Occipital lobe (tissue), 2 donors: ENCODE measurements around the gene CYP11A1. TPM values are rescaled to one million over a fixed set of nuclear protein-coding genes. Genes with fewer than 3 reads are reported as not detected.

ENCODE experiments used
- DNase-seq: peaks from one replicate; lab custom pipeline; 2025; lab: John Stamatoyannopoulos, UW
- total RNA-seq: library from RNA; depleted of rRNA; stranded (reverse); fragments of >200 nt; gene quantifications from one replicate; pipeline ENCODE4 v1.2.3, GENCODE V29; 2014

The CYP11A1 gene
- not detected for total RNA-seq

DNA sequence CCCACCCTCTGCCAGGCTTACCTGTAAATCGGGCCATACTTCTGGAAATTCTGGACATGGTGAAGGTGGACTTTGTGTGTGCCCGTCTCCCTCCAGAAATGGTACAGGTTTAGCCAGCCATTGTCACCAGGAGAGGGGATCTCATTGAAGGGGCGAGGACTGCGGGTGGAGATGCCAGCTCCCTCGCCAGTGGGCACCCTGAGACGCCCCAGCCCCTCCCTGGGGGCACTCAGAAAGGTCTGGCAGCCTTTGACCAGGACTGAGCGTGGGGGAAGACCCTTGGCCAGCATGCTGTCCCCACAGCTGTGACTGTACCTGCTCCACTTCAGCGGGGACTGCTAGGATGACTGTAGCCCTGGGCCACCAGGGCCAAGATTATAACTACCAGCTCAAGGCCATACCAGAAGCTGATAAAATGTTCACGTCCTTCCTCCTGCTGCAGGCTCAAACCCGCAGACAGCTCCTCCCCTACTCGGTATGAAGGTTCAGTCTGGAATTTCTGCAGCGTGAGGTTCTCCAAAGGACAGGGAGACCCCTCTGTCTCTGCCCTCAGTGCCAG is at the start of gene CYP11A1:
TSS of gene CYP11A1 (minus strand) at position 351 of the 559 bp plus-strand sequence. CDS start at position 290, 61 bp downstream.
- no peak for DNase-seq

DNA sequence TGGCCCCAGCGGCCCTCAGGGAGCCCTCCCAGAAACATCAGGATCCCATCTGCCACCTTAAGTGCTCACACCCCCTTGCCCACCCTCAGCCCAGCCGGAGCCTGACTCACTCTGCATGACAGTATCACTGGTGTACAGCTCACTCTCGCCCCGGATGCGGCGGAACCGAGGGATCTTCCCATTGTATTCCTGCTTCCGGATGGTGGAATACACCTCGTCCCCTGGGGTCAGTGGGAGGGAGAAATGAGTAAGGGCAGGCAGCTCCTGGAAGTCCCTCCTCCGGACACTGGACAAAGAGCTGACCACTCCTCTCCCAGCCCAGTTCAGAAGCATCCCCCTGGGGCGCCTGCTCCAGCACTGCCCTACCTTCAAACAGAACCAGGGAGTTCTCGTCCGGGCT is 49.8 kb upstream of the CYP11A1 start:
- DNase-seq = no peak

DNA sequence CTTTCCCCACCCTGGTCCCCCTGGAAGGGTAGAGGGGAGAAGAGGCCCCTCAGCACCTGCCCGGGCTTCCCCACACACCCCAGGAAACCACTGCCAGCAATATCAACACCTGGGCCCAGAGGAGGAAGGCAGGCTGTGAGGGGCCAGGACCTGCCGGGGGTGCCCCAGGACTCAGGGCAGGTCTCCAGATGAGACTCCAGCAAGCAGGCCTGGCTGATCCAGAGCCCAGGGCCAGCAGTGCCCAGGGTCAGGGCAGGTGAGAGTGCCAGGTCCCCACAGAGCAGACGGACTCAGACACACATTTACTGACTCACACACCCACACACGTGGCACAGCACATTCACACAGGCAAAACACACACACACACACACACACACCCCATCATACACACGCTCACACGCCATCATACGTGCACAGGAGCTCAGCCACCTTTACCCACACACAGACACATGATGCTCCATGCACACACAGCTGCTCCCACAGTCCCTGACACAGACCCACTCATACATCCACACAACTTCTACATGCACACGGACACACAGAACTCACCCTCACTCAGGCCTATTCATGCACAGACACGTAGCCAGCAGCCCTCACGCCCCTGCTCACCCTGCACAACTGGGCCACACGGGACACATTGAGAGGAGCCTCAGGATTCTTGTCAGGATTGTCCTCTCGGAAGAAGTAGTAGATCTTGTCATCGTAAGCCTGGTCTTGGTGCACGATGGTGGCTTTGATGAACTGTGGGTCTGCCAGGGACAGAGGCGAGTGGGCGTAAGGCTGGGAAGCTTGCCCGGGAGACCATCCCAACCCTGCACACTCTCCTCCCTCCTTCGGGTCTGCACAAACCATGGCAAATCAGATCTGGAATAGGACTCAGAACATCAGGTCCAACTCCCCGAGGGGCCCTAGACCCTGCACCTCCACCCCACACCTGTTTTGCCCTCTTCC is 48.8 kb upstream of the CYP11A1 start:
- DNase-seq = no peak

DNA sequence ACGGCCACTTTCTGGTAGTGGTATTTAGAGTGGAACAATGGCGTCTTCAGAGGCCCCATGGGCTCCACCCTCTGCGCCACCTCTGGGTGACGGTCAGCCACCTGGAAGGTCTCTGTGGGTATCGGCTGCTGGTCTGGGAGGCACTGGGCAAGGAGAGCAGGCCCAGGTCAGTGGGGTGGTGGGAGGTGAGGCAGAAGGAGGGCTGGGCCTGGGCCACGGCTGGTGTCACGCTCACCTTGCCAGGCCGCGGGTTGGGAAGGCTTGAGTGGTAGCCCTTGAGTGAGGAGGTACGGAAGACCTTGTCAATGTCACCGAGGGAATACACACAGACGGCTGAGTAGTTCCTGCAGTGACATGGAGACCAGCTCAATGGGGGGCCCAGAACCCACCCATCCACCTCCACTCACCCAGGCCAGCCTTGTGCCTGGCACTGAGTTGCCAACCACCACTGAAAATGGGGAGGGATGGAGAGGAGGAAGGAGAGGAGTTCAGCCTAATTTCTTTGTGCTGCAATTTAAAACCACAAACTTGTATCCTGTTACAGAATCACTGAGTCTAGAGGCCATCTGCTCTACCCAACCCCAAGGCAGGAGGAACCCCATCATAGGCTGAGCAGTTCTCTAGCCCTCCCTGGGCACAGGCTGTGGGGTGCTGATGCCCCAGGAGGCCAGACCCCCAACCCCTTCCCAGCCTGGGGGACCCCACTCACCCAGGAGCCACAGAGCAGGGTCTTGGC is 47.3 kb upstream of the CYP11A1 start:
- DNase-seq = no peak

DNA sequence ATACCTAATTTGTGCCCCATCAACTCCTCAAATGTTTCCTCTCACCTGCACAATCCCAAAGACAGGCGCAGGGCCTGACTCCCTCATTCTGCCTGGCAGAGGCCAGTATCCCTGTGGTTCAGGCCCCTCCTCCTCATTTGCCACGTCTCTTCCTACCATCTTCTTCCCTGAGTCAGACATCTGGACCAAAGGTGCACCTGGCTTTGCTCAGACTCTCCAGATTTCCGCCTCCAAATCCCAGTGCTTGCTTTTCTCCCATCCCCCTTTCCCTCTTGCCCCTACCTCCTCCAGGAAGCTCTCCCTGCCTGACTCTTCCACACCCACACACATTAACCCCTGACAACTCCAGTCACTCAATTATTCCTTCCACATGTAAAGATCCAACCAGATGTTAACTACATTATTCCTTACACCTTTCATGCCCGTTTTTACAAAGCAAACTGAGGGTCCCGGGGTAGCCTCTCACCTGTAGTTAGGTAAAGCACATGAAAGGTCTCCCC is 46.7 kb upstream of the CYP11A1 start:
- no peak for DNase-seq

DNA sequence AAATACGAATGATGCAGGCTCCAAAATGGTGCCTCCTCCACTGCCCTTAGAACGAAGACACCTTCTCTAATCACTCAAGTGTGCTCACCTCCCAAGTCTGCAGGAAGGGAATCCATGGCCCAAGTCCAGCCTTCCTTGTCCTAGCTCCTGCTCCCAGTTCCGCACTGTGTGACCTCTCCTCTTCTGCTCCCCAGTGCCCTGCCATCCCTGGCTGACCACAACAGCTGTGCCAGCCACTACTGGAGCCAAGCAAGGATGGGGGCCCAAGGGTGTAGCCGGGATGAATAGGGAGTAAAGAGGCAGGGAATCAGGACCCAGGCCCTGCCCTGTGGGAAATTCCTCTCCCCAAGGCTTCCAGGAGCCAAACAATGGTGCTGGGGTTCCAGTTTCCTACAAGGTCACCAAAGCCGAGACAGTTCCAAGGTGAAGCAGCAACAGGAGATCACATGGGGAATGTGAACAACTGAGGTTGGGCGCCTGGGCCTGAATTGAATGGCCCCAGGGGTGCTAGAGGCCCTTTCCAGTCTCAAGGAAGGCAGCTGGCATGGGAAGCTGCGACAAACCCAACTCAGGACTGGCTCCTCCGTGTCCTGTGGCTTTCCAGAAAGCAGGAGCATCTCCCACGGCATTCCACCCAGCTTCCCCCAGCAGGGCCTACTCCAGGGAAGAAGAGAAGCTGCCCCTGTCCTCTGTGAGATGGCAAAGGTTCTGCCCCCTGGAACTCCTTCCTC is 46.1 kb upstream of the CYP11A1 start:
- DNase-seq = no peak

DNA sequence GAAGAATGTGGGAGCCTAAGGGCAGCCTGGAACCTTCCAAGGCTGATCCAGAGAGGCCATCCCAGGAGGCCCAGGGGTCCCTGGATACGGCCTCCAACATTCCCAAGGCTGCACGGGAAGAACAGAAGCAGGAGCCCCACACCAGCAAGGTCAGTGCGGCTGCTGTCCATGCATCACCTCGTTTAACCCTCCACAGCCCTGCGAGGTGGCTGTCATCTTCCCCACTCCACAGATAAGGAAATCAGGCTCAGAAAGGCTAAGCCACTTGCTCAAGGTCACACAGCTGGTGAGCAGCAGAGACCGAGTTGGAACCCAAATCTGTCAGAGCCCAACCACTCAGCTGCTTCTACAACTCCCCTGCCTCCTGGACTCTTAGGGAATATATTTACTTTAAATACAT is 44.7 kb upstream of the CYP11A1 start:
- no peak for DNase-seq

DNA sequence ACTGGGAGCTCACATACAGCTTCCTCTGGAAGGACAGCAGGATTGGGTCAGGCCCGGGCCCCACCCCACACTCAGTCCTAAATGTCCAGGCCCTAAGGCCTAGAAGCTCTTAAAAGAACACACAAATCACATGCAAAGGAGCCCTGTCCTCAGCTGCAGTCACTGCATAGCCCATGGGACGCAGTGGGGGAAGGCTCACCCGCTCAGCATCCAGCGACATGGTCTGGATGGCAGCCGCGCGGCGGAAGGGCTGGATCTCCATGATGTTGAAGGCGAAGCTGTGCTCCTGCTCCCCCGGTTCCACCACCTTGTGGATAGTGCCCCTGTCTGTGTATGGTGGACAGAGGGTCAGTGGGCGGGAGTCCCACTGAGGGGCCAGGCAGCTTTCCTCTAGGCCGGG is 44.2 kb upstream of the CYP11A1 start:
- DNase-seq = no peak

DNA sequence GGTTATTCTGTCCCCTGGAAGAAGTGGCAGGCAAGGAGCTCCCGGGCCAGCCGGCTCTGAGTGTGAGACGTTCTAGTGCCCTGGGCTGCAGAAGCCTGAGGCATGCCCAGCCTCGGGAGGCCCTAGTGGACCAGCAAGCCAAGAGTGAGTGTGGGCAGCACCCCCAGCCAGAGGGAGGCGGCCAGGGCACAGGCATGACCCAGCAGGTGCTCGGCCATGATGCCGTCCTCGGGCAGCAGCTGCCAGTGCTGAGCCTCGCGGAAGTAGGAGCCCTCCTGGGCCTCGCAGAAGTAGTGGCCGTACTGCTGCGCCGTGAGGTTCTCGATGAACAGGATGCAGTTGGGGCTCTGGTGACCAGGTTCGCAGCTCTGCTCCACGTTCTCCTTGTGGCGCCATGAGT is 43.1 kb upstream of the CYP11A1 start:
- no peak for DNase-seq

DNA sequence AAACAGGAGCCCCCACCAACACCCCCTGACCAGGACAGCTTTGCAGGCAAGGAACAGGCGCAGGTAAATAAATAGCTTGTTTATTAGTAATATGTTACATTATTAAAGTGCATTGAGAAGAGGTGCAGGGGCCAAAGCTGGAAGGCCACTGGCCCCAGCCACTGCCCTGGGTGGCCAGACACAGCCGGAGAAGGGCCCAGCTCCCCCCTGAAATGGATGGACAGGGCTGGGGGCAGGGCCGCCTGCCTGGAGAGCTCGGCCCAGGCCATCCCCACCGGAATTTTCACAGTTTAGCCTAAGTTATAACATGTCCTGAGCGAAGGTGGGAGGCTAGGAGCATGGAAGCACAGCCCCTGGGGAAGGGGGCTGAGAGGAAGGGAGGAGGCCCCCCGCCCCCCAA is 41.8 kb upstream of the CYP11A1 start:
- DNase-seq = no peak

DNA sequence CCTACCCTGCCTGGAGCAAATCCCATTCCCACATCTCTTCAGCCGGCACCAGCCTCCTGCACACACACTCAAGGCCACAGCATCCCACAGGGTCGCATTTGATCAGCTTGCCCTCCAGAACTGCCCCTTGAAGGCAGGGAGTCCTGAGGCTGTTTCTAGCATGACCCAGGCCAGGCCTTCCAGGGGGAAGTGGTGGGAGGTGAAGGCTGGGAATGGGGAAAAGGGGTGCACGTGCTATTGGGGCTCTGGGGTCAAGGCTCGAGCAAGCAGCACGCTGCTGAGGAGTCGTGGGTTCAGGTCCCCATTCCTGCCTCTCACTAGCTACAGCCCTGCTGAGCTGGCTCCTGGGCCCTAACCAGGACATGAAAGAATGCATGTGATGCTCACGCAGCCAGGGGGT is 41.4 kb upstream of the CYP11A1 start:
- DNase-seq = no peak

DNA sequence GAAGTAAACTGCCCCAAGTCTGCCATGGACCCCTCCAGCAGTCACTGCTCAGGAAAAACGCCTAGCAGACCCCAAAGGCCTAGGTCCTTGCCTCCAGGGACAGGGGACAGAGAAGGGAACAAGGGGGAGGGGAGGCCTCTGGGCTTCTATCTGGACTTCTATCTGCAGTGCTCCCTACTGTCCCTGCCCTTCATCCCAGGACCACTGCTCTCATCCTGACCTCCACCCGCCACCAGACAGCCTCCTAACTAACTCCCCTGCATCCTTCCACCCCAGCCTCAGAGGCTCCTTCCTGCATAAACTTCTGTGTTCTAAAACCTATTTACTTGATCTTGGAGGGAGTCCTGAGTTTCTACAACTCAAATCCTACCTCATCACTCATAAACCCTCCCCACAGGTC is 40.9 kb upstream of the CYP11A1 start:
- no peak for DNase-seq

DNA sequence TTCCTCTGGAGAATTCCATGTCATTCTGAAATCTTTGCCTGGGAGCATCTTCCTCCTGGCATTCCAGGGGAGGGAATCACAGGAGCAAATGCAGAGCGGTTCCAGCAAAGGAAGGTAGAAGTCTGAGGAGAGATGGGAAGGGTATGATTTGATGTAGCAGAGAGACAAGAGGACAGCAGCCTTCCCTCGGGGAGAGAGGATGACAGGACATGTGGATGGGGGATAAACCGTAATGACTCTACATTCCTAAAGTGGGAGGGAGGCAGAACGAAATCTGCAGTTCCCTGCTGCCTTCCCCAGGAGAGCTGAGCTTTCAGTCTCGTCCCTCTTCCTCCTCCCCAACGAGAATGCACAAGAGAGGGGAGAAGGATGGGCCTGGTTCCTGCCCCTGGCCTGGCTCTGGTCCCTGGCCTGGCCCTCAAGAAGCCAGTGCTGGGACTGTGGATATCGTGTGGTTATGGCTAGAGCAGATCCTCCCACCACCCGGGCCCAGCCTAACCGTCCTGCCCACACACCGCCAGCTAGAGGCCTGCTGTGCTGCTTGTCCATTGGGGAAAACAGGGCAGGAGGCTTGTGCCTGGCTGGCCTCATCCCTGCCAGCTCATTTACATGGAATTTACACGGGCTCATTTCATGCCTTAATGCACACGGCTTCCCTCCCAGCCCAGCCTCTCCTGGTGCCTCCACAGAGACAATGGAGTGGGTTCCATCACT is 39.7 kb upstream of the CYP11A1 start:
- peak; percentile 67 for DNase-seq

DNA sequence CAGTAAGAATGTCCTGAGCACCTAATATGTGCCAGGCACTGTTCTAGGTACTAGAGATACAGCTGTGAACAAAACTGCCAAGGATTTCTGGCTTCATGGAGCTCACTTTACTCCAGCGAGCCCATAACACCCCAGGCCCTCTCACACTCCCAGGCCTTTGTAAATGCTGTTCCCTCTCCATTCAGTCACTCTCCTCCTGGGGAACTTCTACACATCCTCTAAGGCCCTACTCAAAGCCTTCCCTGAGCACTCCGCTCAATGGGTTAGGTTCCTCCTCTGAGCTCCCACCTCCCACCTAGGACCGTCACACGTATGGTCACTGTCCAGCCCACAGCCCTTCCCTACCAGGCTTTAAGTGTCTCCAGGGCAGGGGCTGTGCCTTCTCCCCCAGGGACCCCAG is 39.1 kb upstream of the CYP11A1 start:
- no peak for DNase-seq

DNA sequence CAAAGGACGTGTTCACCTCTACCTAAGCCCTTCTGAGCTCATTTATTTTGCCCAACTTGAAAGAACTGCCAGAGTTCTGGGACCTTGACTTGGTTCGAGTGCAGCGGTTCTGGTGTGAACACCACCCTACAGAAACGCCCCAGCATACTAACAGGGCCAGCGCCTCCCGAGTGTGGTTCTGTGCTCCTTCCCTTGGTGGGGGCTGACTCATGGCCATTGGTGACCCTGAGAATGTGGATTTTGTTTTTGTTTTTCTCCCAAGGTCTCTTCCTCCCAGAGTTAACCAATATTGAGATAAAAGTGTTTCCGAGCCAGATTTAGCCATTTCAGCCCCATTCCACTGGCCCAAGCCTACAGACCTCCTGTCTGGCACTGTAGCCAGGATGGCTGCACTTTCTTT is 38.4 kb upstream of the CYP11A1 start:
- DNase-seq = no peak

DNA sequence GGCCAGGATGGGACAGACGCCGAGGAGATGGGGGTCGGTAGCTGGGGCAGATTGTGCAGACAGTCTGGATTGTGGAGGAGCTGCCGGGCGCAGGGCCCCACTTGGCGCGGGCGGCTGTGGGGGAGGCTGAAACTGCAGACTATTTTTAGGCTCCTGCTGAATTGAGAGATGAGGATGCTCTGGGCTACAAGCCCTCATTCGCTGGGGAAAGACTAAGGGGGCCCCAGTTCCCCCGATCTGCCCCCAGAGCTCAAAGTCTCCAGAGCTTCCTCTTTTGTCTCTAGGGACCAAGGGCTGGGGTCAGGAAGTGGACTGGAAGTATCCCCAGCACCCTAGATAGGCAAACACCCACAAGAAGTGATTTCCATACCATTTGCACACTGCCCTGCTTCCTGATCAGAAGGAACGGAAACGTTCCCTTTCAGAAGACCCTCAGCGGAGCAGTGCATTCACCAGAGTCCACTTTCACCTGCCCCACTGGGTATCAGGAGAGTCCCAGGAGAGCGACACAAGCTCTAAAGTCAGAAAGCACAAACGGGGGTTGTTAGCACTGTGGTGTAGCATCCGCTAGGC is 36.6 kb upstream of the CYP11A1 start:
- DNase-seq = no peak

DNA sequence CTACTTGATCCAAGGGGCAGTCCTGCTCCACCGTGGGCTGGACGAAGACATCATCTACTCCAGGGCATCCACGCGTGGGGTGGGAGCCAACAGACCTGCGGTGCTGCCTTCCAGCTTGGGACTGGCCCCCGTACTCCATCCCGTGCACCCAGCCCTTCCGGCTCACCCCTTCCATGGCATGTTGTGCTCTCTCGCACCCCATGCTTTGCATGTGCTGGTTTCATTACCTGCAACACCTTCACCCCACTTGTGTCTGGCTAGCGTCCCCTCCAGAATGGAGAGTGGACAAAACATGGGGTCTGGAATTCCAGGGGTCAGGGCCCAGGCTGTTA is 36.1 kb upstream of the CYP11A1 start:
- no peak for DNase-seq

DNA sequence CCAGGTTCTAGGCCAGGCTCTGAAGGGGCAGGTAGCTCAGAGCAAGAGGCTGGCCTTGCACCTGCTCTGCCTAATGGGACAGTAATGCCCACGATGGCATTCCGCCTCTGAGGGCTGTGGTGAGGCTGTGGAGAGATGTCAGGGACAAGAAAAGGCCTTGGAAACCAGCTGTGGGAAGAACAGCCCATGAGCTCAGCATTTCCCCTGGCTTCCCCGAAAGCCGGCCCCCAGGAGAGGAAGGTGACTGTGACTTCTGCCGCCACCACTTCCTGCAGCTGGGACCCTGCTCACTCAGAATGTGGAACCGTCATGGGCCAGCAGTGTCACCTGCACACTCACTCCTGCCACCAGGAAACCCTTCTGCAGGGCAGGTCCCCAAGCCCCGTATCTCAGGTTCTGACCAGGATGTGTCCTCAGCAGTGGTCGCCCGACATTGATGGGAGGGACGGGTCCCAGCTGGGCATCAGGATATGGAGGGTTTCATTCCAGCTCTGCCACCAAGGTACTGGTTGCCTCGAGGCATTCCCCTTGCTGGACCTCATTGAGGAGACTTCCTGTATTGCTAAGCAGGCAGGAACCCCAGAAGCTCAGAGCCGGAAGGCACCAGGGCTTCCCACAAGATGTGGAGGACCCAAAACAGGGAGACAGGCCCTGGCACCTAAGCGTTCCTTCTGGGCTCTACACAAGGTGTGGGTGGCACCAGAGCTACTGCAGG is 35.6 kb upstream of the CYP11A1 start:
- DNase-seq = no peak

DNA sequence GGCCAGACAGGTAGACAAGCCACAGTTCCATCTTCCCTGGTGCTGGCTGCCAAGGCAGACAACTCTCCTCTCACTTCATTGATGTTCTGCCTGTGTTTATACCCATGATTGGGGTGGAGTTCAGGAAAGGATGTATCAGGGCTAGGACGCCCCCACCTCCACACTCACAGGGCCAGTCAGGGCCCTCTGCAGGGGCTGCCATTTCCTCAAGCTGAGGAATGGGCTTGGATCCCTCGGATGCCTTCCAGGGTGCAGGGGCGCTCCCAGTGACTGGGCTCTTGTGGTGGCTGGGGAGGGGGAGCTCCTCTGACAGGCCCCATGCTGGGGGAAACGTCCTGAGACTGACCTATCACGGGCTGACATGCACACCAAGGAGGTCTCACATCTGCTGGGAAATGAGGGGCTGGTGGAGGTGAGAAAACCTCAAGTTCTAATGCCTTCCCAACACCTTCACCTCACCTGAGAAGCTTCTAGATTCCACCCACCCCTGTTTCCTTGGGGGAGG is 34.9 kb upstream of the CYP11A1 start:
- no peak for DNase-seq
